Upper lobe of left lung (tissue), 6 donors: ENCODE data around the gene DLX4. TPM values are rescaled to one million over a fixed set of nuclear protein-coding genes. Genes with fewer than 3 reads are reported as not detected.

Experiments used
- ATAC-seq, 2 donors: fragments of 200-7000 bp; cut with Tn5 transposase; one replicate each; pipeline ENCODE4 v1.9.1; 2022; ENCODE audit warnings: mild to moderate bottlenecking in 2 of 2, moderate library complexity in 2 of 2; ENCODE audit not compliant: low FRiP score in 2 of 2
- DNase-seq, 2 donors: peaks; one replicate each; pipeline ENCODE4 v3.0.0-alpha.2; 2019 to 2020
- H3K27ac ChIP-seq, 4 donors: fragments of 200-600 bp; sonication (generic); one replicate each; pipeline ENCODE4 v1.5.1; 2016 to 2019
- H3K27me3 ChIP-seq, 4 donors: fragments of 200-600 bp; sonication (generic); one replicate each; pipeline ENCODE4 v1.5.1; 2017 to 2019
- H3K36me3 ChIP-seq, 4 donors: fragments of 200-600 bp; sonication (generic); one replicate each; pipeline ENCODE4 v1.5.1; 2016 to 2019
- H3K4me1 ChIP-seq, 4 donors: fragments of 200-600 bp; sonication (generic); one replicate each; pipeline ENCODE4 v1.5.1; 2018 to 2019
- H3K4me3 ChIP-seq, 4 donors: fragments of 200-600 bp; sonication (generic); one replicate each; pipeline ENCODE4 v1.5.1; 2017 to 2019; ENCODE audit warnings: mild to moderate bottlenecking in 2 of 4, moderate library complexity in 1 of 4
- H3K9me3 ChIP-seq, 4 donors: fragments of 200-600 bp; sonication (generic); one replicate each; pipeline ENCODE4 v1.5.1; 2018 to 2019
- EP300 ChIP-seq, 4 donors: sonication (generic); formaldehyde crosslinking; IDR thresholded peaks; one replicate each; pipeline ENCODE4 v1.5.1; 2017; ENCODE audit warnings: antibody characterized with exemption in 4 of 4, control low read depth in 2 of 4
- POLR2A ChIP-seq, 4 donors: fragments of 450-650 bp; IDR thresholded peaks; one replicate each; pipeline ENCODE4 v1.5.1; 2016 to 2017; ENCODE audit warnings: antibody characterized with exemption in 4 of 4, mild to moderate bottlenecking in 2 of 4
- POLR2AphosphoS5 ChIP-seq, 2 donors: sonication (generic); formaldehyde crosslinking; IDR thresholded peaks; one replicate each; pipeline ENCODE4 v1.5.1; 2017; ENCODE audit warnings: antibody characterized with exemption in 2 of 2
- WGBS, 2 donors: methylation state at CpG; one replicate each; pipeline ENCODE4 v1.1.5; 2017 to 2018; 5-methylcytosine and 5-hydroxymethylcytosine counted together
- total RNA-seq, 6 donors: library from RNA; depleted of rRNA in 4 of 6; stranded (reverse); fragments of >200 nt in 4 of 6; gene quantifications; one replicate each; pipeline versions ENCODE4 v1.1.0 to v1.2.1, GENCODE V29; 2016 to 2021
- TF ChIP-seq, protein P1 (sequence below), 6 experiments: fragments of 450-650 bp in 4 of 6; fragments of 200-600 bp in 2 of 6; sonication (generic) in 2 of 6; IDR thresholded peaks; one replicate each; pipeline ENCODE4 v1.5.1; 2016 to 2019; ENCODE audit warnings: antibody characterized with exemption in 6 of 6
- donor health status: DM: no; HTN: no; CAD: no; lungs with moderate emphysema.
- donor health status: DM: no; HTN: yes; CAD: no; lungs with severe emphysema.

Gene DLX4
- total RNA-seq, 6 donors from 2014 or later: 0.61 to 12.7 (median 2.5) TPM

DNA sequence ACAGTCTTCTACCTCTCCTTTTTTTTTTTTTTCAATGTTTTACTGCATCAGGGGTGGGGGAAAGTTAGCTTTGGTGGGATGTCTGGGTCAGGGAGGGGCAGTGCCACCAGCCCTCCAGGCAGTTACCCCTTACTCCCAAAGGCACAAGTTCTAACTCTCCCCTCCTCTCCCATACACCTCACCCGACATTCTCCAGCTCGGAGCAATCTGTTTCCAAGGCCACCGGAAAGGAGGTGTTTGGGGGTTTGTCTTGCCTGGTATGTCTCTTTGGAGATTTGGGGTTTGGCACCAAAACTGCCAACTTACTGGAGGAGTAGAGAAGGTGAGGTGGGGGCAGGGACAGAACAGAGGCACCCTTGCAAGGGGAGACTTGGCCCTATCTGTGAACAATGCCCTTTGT is 21.3 kb downstream of the DLX4 start:
- TF ChIP-seq POLR2AphosphoS5 (IDR thresholded peaks at IDR 0.05) (no peak), EP300 (IDR thresholded peaks at IDR 0.05) (no peak), POLR2A (IDR thresholded peaks at IDR 0.05) (no peak)
- TF ChIP-seq, protein P1, sequence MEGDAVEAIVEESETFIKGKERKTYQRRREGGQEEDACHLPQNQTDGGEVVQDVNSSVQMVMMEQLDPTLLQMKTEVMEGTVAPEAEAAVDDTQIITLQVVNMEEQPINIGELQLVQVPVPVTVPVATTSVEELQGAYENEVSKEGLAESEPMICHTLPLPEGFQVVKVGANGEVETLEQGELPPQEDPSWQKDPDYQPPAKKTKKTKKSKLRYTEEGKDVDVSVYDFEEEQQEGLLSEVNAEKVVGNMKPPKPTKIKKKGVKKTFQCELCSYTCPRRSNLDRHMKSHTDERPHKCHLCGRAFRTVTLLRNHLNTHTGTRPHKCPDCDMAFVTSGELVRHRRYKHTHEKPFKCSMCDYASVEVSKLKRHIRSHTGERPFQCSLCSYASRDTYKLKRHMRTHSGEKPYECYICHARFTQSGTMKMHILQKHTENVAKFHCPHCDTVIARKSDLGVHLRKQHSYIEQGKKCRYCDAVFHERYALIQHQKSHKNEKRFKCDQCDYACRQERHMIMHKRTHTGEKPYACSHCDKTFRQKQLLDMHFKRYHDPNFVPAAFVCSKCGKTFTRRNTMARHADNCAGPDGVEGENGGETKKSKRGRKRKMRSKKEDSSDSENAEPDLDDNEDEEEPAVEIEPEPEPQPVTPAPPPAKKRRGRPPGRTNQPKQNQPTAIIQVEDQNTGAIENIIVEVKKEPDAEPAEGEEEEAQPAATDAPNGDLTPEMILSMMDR (IDR thresholded peaks at IDR 0.05): no peak
- Histone ChIP-seq H3K27ac (no peak overlapping the region), H3K4me3 (no peak overlapping the region), H3K27me3 (peaks cover 0 to 33% (median 18%) of the 10 kb centered on the region in 4 donors), H3K9me3 (no peaks in the 10 kb centered on the region), H3K4me1 (peaks cover 23 to 30% (median 27%) of the 10 kb centered on the region in 4 donors), H3K36me3 (no peaks in the 10 kb centered on the region)
- 36 to 47% methylated on average over 3 of the region's 3 CpGs for WGBS, 2 donors
- DNase-seq: no peak
- ATAC-seq: no peak

DNA sequence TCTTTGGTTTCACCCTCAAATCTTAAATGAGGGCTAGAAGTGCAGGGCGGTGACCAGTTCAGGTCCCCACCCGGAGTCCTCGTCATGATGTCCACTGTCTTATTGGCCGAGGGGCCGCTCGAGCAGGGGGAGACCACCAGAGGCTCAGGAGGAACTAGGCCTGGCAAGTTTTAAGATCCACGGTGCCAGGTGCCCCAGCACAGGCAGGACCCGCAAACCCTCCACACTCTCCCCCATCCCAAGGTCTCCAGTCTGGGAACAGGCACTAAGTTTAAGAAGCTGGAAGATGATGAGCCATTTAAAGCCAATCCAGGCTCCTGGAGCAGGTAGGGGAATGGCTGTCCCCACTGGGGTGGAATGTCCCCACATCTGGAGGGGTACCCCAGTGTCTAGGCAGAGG is 21.9 kb downstream of the DLX4 start:
- peaks cover 0 to 38% (median 21%) of the 10 kb centered on the region in 4 donors for H3K27me3 ChIP-seq
- ATAC-seq: no peak

DNA sequence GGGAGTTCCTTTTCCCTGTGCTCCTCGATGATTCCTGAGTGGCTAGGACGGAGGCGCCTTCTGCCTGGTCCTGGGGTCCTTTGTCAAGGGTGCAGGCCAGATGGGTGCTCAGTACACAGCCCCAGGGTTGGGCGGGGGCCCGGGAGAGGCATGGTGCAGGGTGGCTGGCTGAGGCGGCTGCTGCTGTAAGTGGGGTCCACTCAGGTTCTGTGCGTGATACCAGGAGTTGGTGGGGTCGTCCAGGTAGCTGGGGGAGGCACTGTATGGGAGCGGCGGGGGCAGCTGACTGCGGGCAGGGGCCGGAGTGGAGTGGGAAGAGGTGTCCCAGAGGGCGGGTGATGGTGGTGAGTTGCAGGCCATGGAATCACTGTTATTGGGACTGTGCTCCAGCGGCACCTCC is 22.4 kb downstream of the DLX4 start:
- Histone ChIP-seq H3K27ac (no peak overlapping the region), H3K4me3 (no peak overlapping the region), H3K4me1 (peaks cover 23 to 37% (median 30%) of the 10 kb centered on the region in 4 donors), H3K36me3 (no peaks in the 10 kb centered on the region), H3K9me3 (no peaks in the 10 kb centered on the region), H3K27me3 (peaks cover 0 to 43% (median 23%) of the 10 kb centered on the region in 4 donors)
- DNase-seq (peak in 1 of 2 donors; percentile 59), ATAC-seq (no peak)
- 87 to 89% methylated on average over 14 of the region's 14 CpGs for WGBS, 2 donors
- no peak for TF ChIP-seq POLR2AphosphoS5 (IDR thresholded peaks at IDR 0.05)
- no peak for TF ChIP-seq EP300 (IDR thresholded peaks at IDR 0.05)
- TF ChIP-seq POLR2A (IDR thresholded peaks at IDR 0.05): no peak
- TF ChIP-seq, protein P1 (IDR thresholded peaks at IDR 0.05): no peak

More for the DNA sequence above, 21.9 kb downstream of the DLX4 start:
- no peak for DNase-seq
- Histone ChIP-seq H3K4me3 (no peak overlapping the region), H3K36me3 (no peaks in the 10 kb centered on the region), H3K27ac (no peak overlapping the region), H3K4me1 (peaks cover 23 to 33% (median 28%) of the 10 kb centered on the region in 4 donors), H3K9me3 (no peaks in the 10 kb centered on the region)
- TF ChIP-seq POLR2AphosphoS5 (IDR thresholded peaks at IDR 0.05) (no peak), EP300 (IDR thresholded peaks at IDR 0.05) (no peak), POLR2A (IDR thresholded peaks at IDR 0.05) (no peak)
- TF ChIP-seq, protein P1 (IDR thresholded peaks at IDR 0.05): no peak
- WGBS, 2 donors: 83 to 85% methylated on average over 8 of the region's 8 CpGs

DNA sequence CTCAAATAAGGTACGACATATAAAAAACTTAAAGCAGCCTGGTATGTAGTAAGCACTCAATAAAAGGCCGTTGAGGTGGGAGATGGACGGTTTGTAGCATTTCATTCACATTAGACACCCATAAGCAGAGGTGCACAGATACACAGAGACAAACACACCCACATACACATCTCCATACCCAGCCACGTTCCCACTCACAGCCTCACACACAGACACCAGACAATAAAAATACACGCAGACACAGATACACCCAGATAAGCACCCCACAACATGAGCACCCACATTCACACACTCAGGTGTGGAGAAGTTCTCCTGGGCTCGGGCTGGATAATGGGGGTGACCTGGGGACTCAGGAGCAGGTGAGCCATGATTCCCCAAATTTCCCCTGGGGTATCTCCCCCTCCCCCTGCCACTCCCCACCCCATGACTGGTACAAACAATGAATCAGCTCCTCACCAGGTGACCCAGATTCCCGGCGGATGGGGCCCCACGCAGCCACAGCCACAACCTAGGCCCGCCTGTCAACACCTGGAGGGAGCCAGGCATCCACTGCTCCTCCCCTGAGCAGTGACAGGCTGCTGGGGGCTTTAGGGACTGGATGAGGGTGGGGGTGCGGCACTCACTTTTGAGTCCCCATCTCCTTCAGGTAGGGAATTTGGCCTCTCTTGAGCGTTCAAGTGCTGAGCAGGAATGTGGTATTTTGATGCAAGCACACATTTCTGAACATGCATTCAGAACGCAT is 23.4 kb downstream of the DLX4 start:
- no peak overlapping the region for H3K27ac ChIP-seq
- TF ChIP-seq EP300 (IDR thresholded peaks at IDR 0.05) (no peak), POLR2AphosphoS5 (IDR thresholded peaks at IDR 0.05) (no peak), POLR2A (IDR thresholded peaks at IDR 0.05) (no peak)
- TF ChIP-seq, protein P1 (IDR thresholded peaks at IDR 0.05): no peak
- 73 to 81% methylated on average over 9 to 13 of the region's 13 CpGs for WGBS, 2 donors
- no peak for DNase-seq
- peaks cover 0 to 51% (median 25%) of the 10 kb centered on the region in 4 donors for H3K27me3 ChIP-seq
- H3K4me3 ChIP-seq: no peak overlapping the region
- H3K9me3 ChIP-seq: no peaks in the 10 kb centered on the region
- ATAC-seq: no peak
- H3K4me1 ChIP-seq: peaks cover 31 to 45% (median 39%) of the 10 kb centered on the region in 4 donors
- no peaks in the 10 kb centered on the region for H3K36me3 ChIP-seq
